Right renal pelvis (tissue), 4 donors: Measurements from ENCODE around the gene GSN. TPM values are rescaled to one million over a fixed set of nuclear protein-coding genes. Genes with fewer than 3 reads are reported as not detected.

Source experiments
- DNase-seq, 4 donors: peaks; one replicate each; pipeline ENCODE4 v3.0.0-alpha.2; 2013; ENCODE audit warnings: low read depth in 4 of 4, low spot score in 3 of 4, missing footprints in 1 of 4
- polyA plus RNA-seq, 4 donors: library from polyadenylated mRNA; unstranded; fragments of 120-200 nt; gene quantifications; one replicate each; pipeline ENCODE4 v1.2.1, GENCODE V29; 2013; ENCODE audit not compliant: insufficient read length in 4 of 4

The GSN gene
- polyA plus RNA-seq, 4 donors, result 144 to 229 (median 173) TPM

- no peak for DNase-seq
Measured at GRCh38 chr9:121300283-121301119, 32.5 kb downstream of the GSN start.

GRCh38 chr9:121301881-121302286 lies 33.9 kb downstream of the GSN start:
- DNase-seq, result no peak

GRCh38 chr9:121302341-121302740 lies 34.4 kb downstream of the GSN start:
- DNase-seq, result no peak

GRCh38 chr9:121302786-121303185 lies 34.8 kb downstream of the GSN start:
- no peak for DNase-seq

GRCh38 chr9:121303456-121304451 lies 35.8 kb downstream of the GSN start:
- no peak for DNase-seq

- no peak for DNase-seq
Measured at GRCh38 chr9:121304707-121305106, 36.7 kb downstream of the GSN start.

GRCh38 chr9:121305269-121305994 lies 37.5 kb downstream of the GSN start:
- no peak for DNase-seq

GRCh38 chr9:121307976-121308375 lies 40.0 kb downstream of the GSN start:
- DNase-seq, result no peak

GRCh38 chr9:121308765-121309164 lies 40.8 kb downstream of the GSN start:
- no peak for DNase-seq

GRCh38 chr9:121309171-121309570 lies 41.2 kb downstream of the GSN start:
- DNase-seq, result no peak

- DNase-seq, result no peak
Measured at GRCh38 chr9:121309833-121310425, 42.0 kb downstream of the GSN start.

GRCh38 chr9:121310571-121310970 lies 42.6 kb downstream of the GSN start:
- DNase-seq, result no peak

- DNase-seq, result no peak
Measured at GRCh38 chr9:121312169-121312568, 44.2 kb downstream of the GSN start.

- no peak for DNase-seq
Measured at GRCh38 chr9:121313458-121314152, 45.6 kb downstream of the GSN start.

GRCh38 chr9:121316378-121316777 lies 48.4 kb downstream of the GSN start:
- DNase-seq, result no peak

GRCh38 chr9:121316852-121317373 lies 49.0 kb downstream of the GSN start:
- DNase-seq, result no peak

GRCh38 chr9:121317737-121318630 lies 50.0 kb downstream of the GSN start:
- DNase-seq, result no peak

- DNase-seq, result no peak
Measured at GRCh38 chr9:121318631-121319382, 50.8 kb downstream of the GSN start.
